Osteoblast (primary cell): ENCODE data around the gene RBM10. TPM values are rescaled to one million over a fixed set of nuclear protein-coding genes. Genes with fewer than 3 reads are reported as not detected.

Experiments
- DNase-seq: peaks from one replicate; pipeline ENCODE4 v3.0.0; 2011; ENCODE audit warnings: low spot score, mixed read lengths; ENCODE audit not compliant: insufficient read length; ENCODE audit errors: missing footprints
- H2AFZ ChIP-seq: 2 replicates; pipeline ENCODE4 v1.6.0; 2011; ENCODE audit warnings: mild to moderate bottlenecking, low read length
- H3K27ac ChIP-seq: 2 replicates; pipeline ENCODE4 v1.5.1; 2011; ENCODE audit warnings: mild to moderate bottlenecking, low read depth, low read length, moderate library complexity
- H3K27me3 ChIP-seq: 2 replicates; pipeline ENCODE4 v1.6.0; 2012; ENCODE audit warnings: mild to moderate bottlenecking, control low read depth, inconsistent platforms, low read length, moderate library complexity; ENCODE audit not compliant: insufficient read depth
- H3K36me3 ChIP-seq: 2 replicates; pipeline ENCODE4 v1.5.1; 2011; ENCODE audit warnings: mild to moderate bottlenecking, low read length, control low read depth, moderate library complexity; ENCODE audit not compliant: insufficient read depth
- H3K4me1 ChIP-seq: 2 replicates; pipeline ENCODE4 v1.5.1; 2011; ENCODE audit warnings: mild to moderate bottlenecking, low read length, control low read depth, moderate library complexity; ENCODE audit not compliant: insufficient read depth
- H3K4me2 ChIP-seq: 2 replicates; pipeline ENCODE4 v1.6.0; 2011; ENCODE audit warnings: mild to moderate bottlenecking, low read length; ENCODE audit not compliant: insufficient read depth
- H3K4me3 ChIP-seq: fragments of 200-600 bp; sonication (generic); 3 replicates; pipeline ENCODE4 v1.5.1; 2012; ENCODE audit warnings: mild to moderate bottlenecking, low read length, inconsistent platforms; ENCODE audit not compliant: insufficient read depth
- H3K79me2 ChIP-seq: 2 replicates; pipeline ENCODE4 v1.6.0; 2012; ENCODE audit warnings: mild to moderate bottlenecking, low read length, control low read depth, inconsistent platforms; ENCODE audit not compliant: insufficient read depth
- H3K9me3 ChIP-seq: 2 replicates; pipeline ENCODE4 v1.5.1; 2011; ENCODE audit warnings: low read depth, low read length, control low read depth
- H4K20me1 ChIP-seq: 2 replicates; pipeline ENCODE4 v1.6.0; 2012; ENCODE audit warnings: mild to moderate bottlenecking, low read length, control low read depth; ENCODE audit not compliant: insufficient read depth
- total RNA-seq: library from RNA; depleted of rRNA; stranded (reverse); fragments of >200 nt; gene quantifications from 2 replicates; pipeline ENCODE4 v1.2.3, GENCODE V29; 2012
- TF ChIP-seq, protein P1 (sequence below): IDR thresholded peaks from 2 replicates; pipeline ENCODE4 v1.5.1; 2011; ENCODE audit warnings: mild to moderate bottlenecking, low read depth, low read length, moderate library complexity; ENCODE audit errors: extremely low read depth

The RBM10 gene
- total RNA-seq, 1 donor, result 32.9 TPM

DNA sequence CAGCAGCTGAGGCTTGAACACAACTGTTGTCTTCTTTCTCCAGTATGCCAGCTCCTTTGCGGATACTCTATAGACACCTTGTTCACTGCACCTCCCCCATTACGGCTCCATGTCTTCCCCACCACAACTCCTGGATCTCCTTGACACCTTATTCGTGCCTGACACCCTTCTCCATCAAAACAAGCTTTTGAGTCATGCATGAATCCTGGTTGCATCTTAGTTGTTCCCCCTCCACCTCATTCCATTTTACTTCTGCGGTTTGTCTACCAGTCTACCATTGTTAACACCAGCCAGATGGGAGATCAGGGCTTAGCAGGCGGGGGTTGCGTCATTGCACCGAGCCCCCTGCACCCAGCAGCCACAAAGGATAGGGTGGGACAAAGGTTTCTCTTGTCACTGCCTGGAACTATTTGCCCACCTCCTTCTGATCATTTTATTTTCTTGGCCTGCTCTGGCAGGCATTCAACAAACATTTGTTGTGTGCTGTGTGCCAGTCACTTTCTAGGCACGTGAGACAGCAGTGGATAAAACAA, 71.4 kb downstream of the RBM10 start:
- no peak overlapping the region for H2AFZ ChIP-seq
- peaks cover 49% of the 10 kb centered on the region for H3K36me3 ChIP-seq
- DNase-seq, result peak; percentile 66
- H3K27ac ChIP-seq, result peak overlapping the region; percentile 88
- no peak overlapping the region for H3K4me3 ChIP-seq
- H4K20me1 ChIP-seq, result peaks cover 64% of the 10 kb centered on the region
- no peaks in the 10 kb centered on the region for H3K27me3 ChIP-seq
- peaks cover 31% of the 10 kb centered on the region for H3K4me1 ChIP-seq
- no peaks in the 10 kb centered on the region for H3K9me3 ChIP-seq
- peak overlapping the region; percentile 92 for H3K4me2 ChIP-seq
- TF ChIP-seq, protein P1, sequence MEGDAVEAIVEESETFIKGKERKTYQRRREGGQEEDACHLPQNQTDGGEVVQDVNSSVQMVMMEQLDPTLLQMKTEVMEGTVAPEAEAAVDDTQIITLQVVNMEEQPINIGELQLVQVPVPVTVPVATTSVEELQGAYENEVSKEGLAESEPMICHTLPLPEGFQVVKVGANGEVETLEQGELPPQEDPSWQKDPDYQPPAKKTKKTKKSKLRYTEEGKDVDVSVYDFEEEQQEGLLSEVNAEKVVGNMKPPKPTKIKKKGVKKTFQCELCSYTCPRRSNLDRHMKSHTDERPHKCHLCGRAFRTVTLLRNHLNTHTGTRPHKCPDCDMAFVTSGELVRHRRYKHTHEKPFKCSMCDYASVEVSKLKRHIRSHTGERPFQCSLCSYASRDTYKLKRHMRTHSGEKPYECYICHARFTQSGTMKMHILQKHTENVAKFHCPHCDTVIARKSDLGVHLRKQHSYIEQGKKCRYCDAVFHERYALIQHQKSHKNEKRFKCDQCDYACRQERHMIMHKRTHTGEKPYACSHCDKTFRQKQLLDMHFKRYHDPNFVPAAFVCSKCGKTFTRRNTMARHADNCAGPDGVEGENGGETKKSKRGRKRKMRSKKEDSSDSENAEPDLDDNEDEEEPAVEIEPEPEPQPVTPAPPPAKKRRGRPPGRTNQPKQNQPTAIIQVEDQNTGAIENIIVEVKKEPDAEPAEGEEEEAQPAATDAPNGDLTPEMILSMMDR, result no peak
- peaks cover 32% of the 10 kb centered on the region for H3K79me2 ChIP-seq

DNA sequence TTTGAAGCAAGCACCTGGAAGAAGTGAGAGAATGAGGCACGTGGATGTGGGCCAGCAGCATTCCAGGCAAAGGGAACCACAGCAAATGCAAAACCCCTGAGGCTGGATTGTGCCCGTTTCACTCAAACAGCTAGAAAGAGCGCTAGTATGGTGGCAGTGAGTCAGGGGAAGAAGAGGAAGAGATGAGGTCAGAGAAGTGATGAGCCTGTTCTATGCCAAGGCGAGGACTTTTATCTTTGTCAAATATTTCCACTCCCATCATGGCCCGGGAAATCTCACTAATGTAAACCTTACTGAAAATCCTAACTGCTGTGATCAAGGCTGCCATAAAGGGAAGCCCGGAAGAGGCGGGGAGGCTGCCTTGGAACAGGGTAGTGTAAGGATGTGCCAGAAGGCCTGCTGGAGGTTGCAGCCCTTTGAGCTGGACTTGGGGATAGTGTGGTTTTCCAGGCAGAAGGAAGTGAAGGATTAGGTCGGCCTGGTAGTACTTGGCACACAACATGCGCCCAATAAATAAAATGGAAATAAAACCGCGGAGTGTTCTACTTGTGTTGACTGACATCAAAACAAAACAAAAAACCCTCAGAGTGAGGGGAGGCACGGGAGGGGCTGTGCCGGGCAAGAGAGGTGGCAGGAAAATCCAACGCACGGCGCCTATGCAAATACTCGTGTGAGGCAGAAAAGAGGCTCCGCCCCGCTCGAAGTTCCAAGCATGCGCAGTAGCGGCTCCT, 72.3 kb downstream of the RBM10 start:
- peak overlapping the region; percentile 84 for H3K4me3 ChIP-seq
- peak; percentile 93 for DNase-seq
- H3K27ac ChIP-seq, result peak overlapping the region; percentile 88
- TF ChIP-seq, protein P1, result no peak
- no peaks in the 10 kb centered on the region for H3K27me3 ChIP-seq
- no peak overlapping the region for H2AFZ ChIP-seq
- H3K79me2 ChIP-seq, result peaks cover 40% of the 10 kb centered on the region
- peaks cover 31% of the 10 kb centered on the region for H3K4me1 ChIP-seq
- peaks cover 64% of the 10 kb centered on the region for H4K20me1 ChIP-seq
- H3K36me3 ChIP-seq, result peaks cover 40% of the 10 kb centered on the region
- H3K9me3 ChIP-seq, result no peaks in the 10 kb centered on the region
- peak overlapping the region; percentile 92 for H3K4me2 ChIP-seq

DNA sequence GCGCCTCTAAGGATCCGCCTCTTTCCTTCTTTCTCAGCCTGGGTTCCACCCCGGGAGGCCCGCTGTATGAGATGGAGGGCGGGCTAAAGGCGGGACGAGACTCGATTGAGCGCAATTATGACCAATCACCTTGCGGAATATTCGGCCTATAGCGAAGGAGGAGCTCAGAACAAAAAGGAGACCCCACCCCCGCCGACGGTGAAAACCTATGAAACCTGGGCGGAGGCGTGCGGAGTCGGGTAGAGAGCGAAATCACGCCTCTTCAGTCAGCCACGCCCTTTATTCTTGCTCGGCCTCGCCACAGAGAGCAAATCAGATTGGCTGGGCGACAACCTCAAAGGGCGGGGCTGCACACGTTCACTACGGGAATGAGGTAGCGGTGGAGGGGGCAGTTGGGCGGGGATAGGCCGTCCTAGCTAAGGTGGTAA, 72.8 kb downstream of the RBM10 start:
- Histone ChIP-seq H2AFZ (peak overlapping the region; percentile 95), H3K4me3 (peak overlapping the region; percentile 84), H3K79me2 (peaks cover 45% of the 10 kb centered on the region), H3K4me2 (peak overlapping the region; percentile 92), H3K27ac (peak overlapping the region; percentile 97), H3K27me3 (no peaks in the 10 kb centered on the region), H3K4me1 (peaks cover 31% of the 10 kb centered on the region), H3K9me3 (no peaks in the 10 kb centered on the region), H3K36me3 (peaks cover 34% of the 10 kb centered on the region), H4K20me1 (peaks cover 61% of the 10 kb centered on the region)
- DNase-seq, result peak; percentile 99
- TF ChIP-seq, protein P1, result no peak

DNA sequence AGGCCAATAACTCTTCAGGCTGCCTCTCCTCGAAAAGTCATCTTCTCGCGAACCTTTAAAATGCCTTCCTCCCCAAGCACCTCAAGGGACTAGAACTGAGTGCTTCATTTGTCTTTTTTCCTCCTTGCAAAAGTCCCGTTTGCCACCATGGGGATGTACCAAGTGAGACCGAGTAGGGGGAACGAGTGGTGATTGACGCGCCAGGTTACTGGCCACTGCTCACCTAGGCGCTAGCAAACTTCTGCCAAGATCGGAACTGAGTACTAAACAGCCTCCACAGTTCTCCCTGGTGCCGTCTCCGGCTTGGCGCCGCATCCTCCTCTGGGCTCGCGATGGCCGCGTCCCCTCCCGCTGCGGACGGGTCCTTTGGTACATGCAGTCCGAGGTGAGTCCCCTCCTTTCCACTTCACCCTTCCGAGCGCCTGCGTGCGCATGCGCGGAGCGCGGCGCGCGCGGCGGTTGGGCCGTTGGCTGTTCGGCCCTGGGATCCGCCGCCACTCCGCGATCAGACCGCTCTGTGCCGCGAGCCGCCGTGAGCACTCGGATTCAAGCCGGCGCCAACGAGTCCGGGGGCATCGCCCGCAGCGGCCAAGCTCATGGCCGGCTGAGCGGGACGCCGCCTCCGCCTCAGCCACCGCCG, 73.4 kb downstream of the RBM10 start, which contains the start of gene CDK16:
TSS of gene CDK16 (plus strand) at position 402 of the 640 bp plus-strand sequence. CDS start 4,877 bp downstream, outside the sequence.
- Histone ChIP-seq H3K27me3 (no peaks in the 10 kb centered on the region), H3K4me2 (peak within 1 kb of the TSS; percentile 92), H4K20me1 (peaks cover 64% of the 10 kb centered on the region), H3K27ac (peak within 1 kb of the TSS; percentile 97), H3K4me1 (peaks cover 31% of the 10 kb centered on the region), H3K4me3 (peak within 1 kb of the TSS; percentile 84), H2AFZ (peak within 1 kb of the TSS; percentile 95), H3K36me3 (peaks cover 34% of the 10 kb centered on the region), H3K79me2 (peaks cover 51% of the 10 kb centered on the region), H3K9me3 (no peaks in the 10 kb centered on the region)
- TF ChIP-seq, protein P1, result no peak
- peak; percentile 99 for DNase-seq
